Measurements from ENCODE around the gene SLC2A13. TPM values are rescaled to one million over a fixed set of nuclear protein-coding genes. Genes with fewer than 3 reads are reported as not detected.
"Not testable (repeated sequence)": the region's sequence is repeated elsewhere in the genome, so short reads cannot be mapped to it uniquely, and the experiment has no call there.

SLC2A13 gene
- total RNA-seq, 2 donors from 2014 or later = 6.4 to 16.3 TPM

- no peak for ATAC-seq
- no peak for DNase-seq
- intact Hi-C loops (cut with DNase I) = no loop called here
Observed at GRCh38 chr12:39906237-39906636, 199.6 kb downstream of the SLC2A13 start.

- intact Hi-C loops (cut with DNase I) = no loop called here
- ATAC-seq = peak; percentile 76 to 99
Observed at GRCh38 chr12:39905152-39905551, 200.7 kb downstream of the SLC2A13 start.

GRCh38 chr12:39902821-39903220 is 203.1 kb downstream of the SLC2A13 start:
- ATAC-seq = peak in 1 of 2 donors; percentile 71
- DNase-seq = no peak
- intact Hi-C loops (cut with DNase I) = no loop called here

More at GRCh38 chr12:39905152-39905551, 200.7 kb downstream of the SLC2A13 start:
- DNase-seq = peak; percentile 24

- intact Hi-C loops (cut with DNase I) = no loop called here
- DNase-seq (no peak), ATAC-seq (no peak)
Observed at GRCh38 chr12:39897315-39897714, 208.6 kb downstream of the SLC2A13 start.

- DNase-seq; ATAC-seq; intact Hi-C loops (cut with DNase I): not testable (repeated sequence)
Observed at GRCh38 chr12:39893388-39893787, 212.5 kb downstream of the SLC2A13 start.

- intact Hi-C loops (cut with DNase I) = no loop called here
- ATAC-seq (peak in 1 of 2 donors; percentile 71), DNase-seq (no peak)
Observed at GRCh38 chr12:39892146-39892545, 213.7 kb downstream of the SLC2A13 start.

GRCh38 chr12:39887856-39888255 is 218.0 kb downstream of the SLC2A13 start:
- intact Hi-C loops (cut with DNase I) = no loop called here
- DNase-seq = no peak
- no peak for ATAC-seq

- intact Hi-C loops (cut with DNase I) = no loop called here
Observed at GRCh38 chr12:39886106-39886505, 219.8 kb downstream of the SLC2A13 start.

GRCh38 chr12:39884616-39885125 is 221.2 kb downstream of the SLC2A13 start:
- intact Hi-C loops (cut with DNase I) = no loop called here
- no peak for ATAC-seq
- no peak for DNase-seq

More at GRCh38 chr12:39886106-39886505, 219.8 kb downstream of the SLC2A13 start:
- no peak for ATAC-seq
- DNase-seq = no peak

- ATAC-seq (no peak), DNase-seq (no peak)
- intact Hi-C loops (cut with DNase I) = no loop called here
Observed at GRCh38 chr12:39883411-39883810, 222.5 kb downstream of the SLC2A13 start.

- no peak for ATAC-seq
- intact Hi-C loops (cut with DNase I) = no loop called here
Observed at GRCh38 chr12:39878753-39879152, 227.1 kb downstream of the SLC2A13 start.

GRCh38 chr12:39875721-39876120 is 230.2 kb downstream of the SLC2A13 start:
- ATAC-seq (no peak), DNase-seq (no peak)
- intact Hi-C loops (cut with DNase I) = no loop called here

More at GRCh38 chr12:39878753-39879152, 227.1 kb downstream of the SLC2A13 start:
- no peak for DNase-seq

GRCh38 chr12:39874785-39875184 is 231.1 kb downstream of the SLC2A13 start:
- ATAC-seq (no peak), DNase-seq (no peak)
- intact Hi-C loops (cut with DNase I) = no loop called here

GRCh38 chr12:39873065-39873464 is 232.8 kb downstream of the SLC2A13 start:
- no peak for DNase-seq
- intact Hi-C loops (cut with DNase I) = no loop called here

GRCh38 chr12:39872425-39872824 is 233.5 kb downstream of the SLC2A13 start:
- no peak for ATAC-seq
- no peak for DNase-seq
- intact Hi-C loops (cut with DNase I) = no loop called here

More at GRCh38 chr12:39873065-39873464, 232.8 kb downstream of the SLC2A13 start:
- ATAC-seq = no peak

- DNase-seq (no peak), ATAC-seq (no peak)
- intact Hi-C loops (cut with DNase I) = no loop called here
Observed at GRCh38 chr12:39868328-39868725, 237.6 kb downstream of the SLC2A13 start.

- no peak for ATAC-seq
- intact Hi-C loops (cut with DNase I) = no loop called here
- DNase-seq = no peak
Observed at GRCh38 chr12:39867631-39868327, 238.1 kb downstream of the SLC2A13 start.

GRCh38 chr12:39866135-39866534 is 239.7 kb downstream of the SLC2A13 start:
- intact Hi-C loops (cut with DNase I) = no loop called here
- ATAC-seq (no peak), DNase-seq (no peak)

GRCh38 chr12:39860695-39861094 is 245.2 kb downstream of the SLC2A13 start:
- no peak for ATAC-seq
- DNase-seq = no peak
- intact Hi-C loops (cut with DNase I) = no loop called here

- intact Hi-C loops (cut with DNase I) = no loop called here
- ATAC-seq (no peak), DNase-seq (no peak)
Observed at GRCh38 chr12:39853003-39853402, 252.9 kb downstream of the SLC2A13 start.

GRCh38 chr12:39852346-39852745 is 253.5 kb downstream of the SLC2A13 start:
- no peak for ATAC-seq
- intact Hi-C loops (cut with DNase I) = no loop called here
- DNase-seq = no peak
